Measurements from ENCODE around the gene TSPAN5. TPM values are rescaled to one million over a fixed set of nuclear protein-coding genes. Genes with fewer than 3 reads are reported as not detected.

Gene TSPAN5
- total and polyA plus RNA-seq, 11 donors = 1.0 to 10.2 (median 5.6) TPM

GRCh38 chr4:98645527-98645926 lies 12.9 kb downstream of the TSPAN5 start:
- Histone ChIP-seq H3K36me3 (no peaks in the 10 kb centered on the region), H3K27me3 (no peaks in the 10 kb centered on the region), H3K4me1 (peaks cover 0 to 22% (median 0%) of the 10 kb centered on the region in 12 donors), H3K27ac (no peak overlapping the region), H3K9me3 (no peaks in the 10 kb centered on the region), H3K4me3 (no peak overlapping the region)
- ATAC-seq (no peak), DNase-seq (no peak)
- WGBS, 4 donors = 96 to 99% (median 96%) methylated on average over 6 of the region's 6 CpGs
- TF ChIP-seq POLR2A (IDR thresholded peaks at IDR 0.05) = no peak
- no peak for TF ChIP-seq CTCF (IDR thresholded peaks at IDR 0.05)
- intact Hi-C loops (cut with DNase I) = no loop called here

- ATAC-seq = no peak
- no peak for TF ChIP-seq CTCF (IDR thresholded peaks at IDR 0.05)
- no peak for TF ChIP-seq POLR2A (IDR thresholded peaks at IDR 0.05)
- 83 to 86% (median 85%) methylated on average over 2 of the region's 2 CpGs for WGBS, 4 donors
Observed at GRCh38 chr4:98643755-98644154, 14.7 kb downstream of the TSPAN5 start.

GRCh38 chr4:98642991-98643426 lies 15.4 kb downstream of the TSPAN5 start:
- Histone ChIP-seq H3K9me3 (no peaks in the 10 kb centered on the region), H3K27me3 (no peaks in the 10 kb centered on the region), H3K27ac (no peak overlapping the region), H3K36me3 (no peaks in the 10 kb centered on the region), H3K4me3 (no peak overlapping the region), H3K4me1 (peaks cover 0 to 7% (median 0%) of the 10 kb centered on the region in 12 donors)
- TF ChIP-seq POLR2A (IDR thresholded peaks at IDR 0.05) = no peak
- TF ChIP-seq CTCF (IDR thresholded peaks at IDR 0.05) = no peak
- 76 to 82% (median 80%) methylated on average over 4 of the region's 4 CpGs for WGBS, 4 donors
- DNase-seq (no peak), ATAC-seq (peak in 1 of 4 donors; percentile 20)
- intact Hi-C loops (cut with DNase I) = no loop called here

More at GRCh38 chr4:98643755-98644154, 14.7 kb downstream of the TSPAN5 start:
- H3K9me3 ChIP-seq = no peaks in the 10 kb centered on the region
- H3K4me1 ChIP-seq = peaks cover 0 to 12% (median 0%) of the 10 kb centered on the region in 12 donors
- no peaks in the 10 kb centered on the region for H3K27me3 ChIP-seq
- H3K36me3 ChIP-seq = no peaks in the 10 kb centered on the region
- no peak overlapping the region for H3K27ac ChIP-seq
- no peak for DNase-seq
- intact Hi-C loops (cut with DNase I) = no loop called here
- H3K4me3 ChIP-seq = no peak overlapping the region

GRCh38 chr4:98641906-98642668 lies 16.3 kb downstream of the TSPAN5 start:
- peaks cover 0 to 6% (median 0%) of the 10 kb centered on the region in 12 donors for H3K4me1 ChIP-seq
- no peaks in the 10 kb centered on the region for H3K27me3 ChIP-seq
- no peak overlapping the region for H3K4me3 ChIP-seq
- ATAC-seq (no peak), DNase-seq (no peak)
- TF ChIP-seq POLR2A (IDR thresholded peaks at IDR 0.05) (no peak), CTCF (IDR thresholded peaks at IDR 0.05) (no peak)
- no peak overlapping the region for H3K27ac ChIP-seq
- H3K36me3 ChIP-seq = no peaks in the 10 kb centered on the region
- H3K9me3 ChIP-seq = no peaks in the 10 kb centered on the region
- 96 to 97% (median 97%) methylated on average over 3 of the region's 3 CpGs for WGBS, 4 donors
- intact Hi-C loops (cut with DNase I) = no loop called here

All from heart left ventricle (tissue), 16 donors.